Spleen (tissue), 11 donors: ENCODE measurements around the gene PRR4. TPM values are rescaled to one million over a fixed set of nuclear protein-coding genes. Genes with fewer than 3 reads are reported as not detected.

Experiments
- DNase-seq: peaks from one replicate; pipeline ENCODE4 v3.0.0-alpha.2; 2020
- H3K27ac ChIP-seq, 8 donors: fragments of 200-600 bp; sonication (generic) in 7 of 8; 1 replicate in 4 of 8; 2 replicates in 4 of 8; pipeline versions ENCODE4 v1.5.0 to v1.8.0; 2016 to 2021; ENCODE audit warnings: inconsistent platforms in 4 of 8, mild to moderate bottlenecking in 4 of 8, moderate library complexity in 1 of 8
- H3K27me3 ChIP-seq, 7 donors: fragments of 200-600 bp; sonication (generic) in 6 of 7; replicated peaks in 1 of 7; 1 replicate in 4 of 7; 2 replicates in 3 of 7; pipeline versions ENCODE4 v1.5.0 to v1.8.0; 2016 to 2021; ENCODE audit warnings: inconsistent platforms in 3 of 7, mild to moderate bottlenecking in 1 of 7
- H3K36me3 ChIP-seq, 6 donors: fragments of 200-600 bp; sonication (generic) in 5 of 6; 1 replicate in 4 of 6; 2 replicates in 2 of 6; pipeline versions ENCODE4 v1.5.0 to v1.8.0; 2016 to 2021; ENCODE audit warnings: inconsistent platforms in 2 of 6
- H3K4me1 ChIP-seq, 6 donors: fragments of 200-600 bp; sonication (generic) in 5 of 6; 1 replicate in 3 of 6; 2 replicates in 3 of 6; pipeline versions ENCODE4 v1.5.0 to v1.8.0; 2016 to 2021; ENCODE audit warnings: inconsistent platforms in 3 of 6
- H3K4me3 ChIP-seq, 8 donors: fragments of 200-600 bp; sonication (generic) in 7 of 8; 1 replicate in 4 of 8; 2 replicates in 4 of 8; pipeline versions ENCODE4 v1.5.0 to v1.8.0; 2016 to 2021; ENCODE audit warnings: inconsistent platforms in 4 of 8, mild to moderate bottlenecking in 4 of 8, moderate library complexity in 2 of 8
- H3K9me3 ChIP-seq, 8 donors: fragments of 200-600 bp; sonication (generic) in 7 of 8; 1 replicate in 4 of 8; 2 replicates in 4 of 8; pipeline versions ENCODE4 v1.5.0 to v1.8.0; 2016 to 2021; ENCODE audit warnings: inconsistent platforms in 4 of 8
- CTCF ChIP-seq, 11 experiments: fragments of 200-600 bp in 7 of 11; fragments of 450-650 bp in 4 of 11; sonication (generic) in 4 of 11; IDR thresholded peaks in 8 of 11; conservative IDR thresholded peaks in 3 of 11; 1 replicate in 7 of 11; 2 replicates in 4 of 11; pipeline versions ENCODE4 v1.4.0 to v1.8.0; 2016 to 2021; ENCODE audit warnings: antibody characterized with exemption in 11 of 11, inconsistent platforms in 4 of 11, mild to moderate bottlenecking in 1 of 11
- POLR2A ChIP-seq, 3 donors: fragments of 450-650 bp; IDR thresholded peaks; one replicate each; pipeline ENCODE4 v1.5.1; 2017; ENCODE audit warnings: antibody characterized with exemption in 3 of 3, mild to moderate bottlenecking in 1 of 3
- POLR2AphosphoS5 ChIP-seq, 3 donors: sonication (generic); formaldehyde crosslinking; IDR thresholded peaks; one replicate each; pipeline ENCODE4 v1.5.1; 2017; ENCODE audit warnings: antibody characterized with exemption in 3 of 3
- WGBS, 5 donors: extraction: QIAGEN DNeasy Blood & Tissue Kit in 3 of 5; methylation state at CpG; one replicate each; pipeline versions ENCODE4 v1.1.5 to v1.1.7; 2013 to 2018; 5-methylcytosine and 5-hydroxymethylcytosine counted together
- intact Hi-C: fragments of 100-400 bp; cut with DNase I; formaldehyde crosslinking; loops from one replicate; pipeline ENCODE4 v1.15.0; 2023; ENCODE audit warnings: low total_unique reads
- polyA plus RNA-seq, 3 donors: library from polyadenylated mRNA; stranded (reverse); fragments of 200-250 nt; gene quantifications; one replicate each; pipeline ENCODE4 v1.2.1, GENCODE V29; 2013
- total RNA-seq, 7 donors: library from RNA; depleted of rRNA in 3 of 7; stranded (reverse); fragments of >200 nt in 3 of 7; fragmentation: NEBNext Ultra II Directional in 4 of 7; extraction: Animal tissue kit (Norgen Biotek cat#: 25700) in 4 of 7; gene quantifications; one replicate each; pipeline versions ENCODE4 v1.1.0 to v1.2.1, GENCODE V29; 2016 to 2021
- donor health status: healthy with polysubstance abuse.
- donor health status: DM: no; HTN: no; CAD: no; lungs with moderate emphysema.
- donor health status: DM: no; HTN: no; CAD: no.
- donor health status: Bipolar disorder and iron deficiency.
- donor health status: healthy.
- donor health status: DM: no; HTN: no; CAD: no.
- donor health status: DM: yes; HTN: yes; CAD: no.

PRR4 gene
- total and polyA plus RNA-seq, 10 donors, result 1.2 to 12.0 (median 3.8) TPM

- Histone ChIP-seq H3K9me3 (no peaks in the 10 kb centered on the region), H3K27me3 (no peaks in the 10 kb centered on the region), H3K4me1 (no peaks in the 10 kb centered on the region), H3K27ac (no peak overlapping the region), H3K36me3 (no peaks in the 10 kb centered on the region), H3K4me3 (no peak overlapping the region)
- no peak for DNase-seq
- no peak for TF ChIP-seq POLR2A (IDR thresholded peaks at IDR 0.05)
- TF ChIP-seq CTCF (IDR thresholded peaks at IDR 0.05 in 8 of 11, conservative IDR thresholded peaks at IDR 0.05 in 3 of 11), result no peak
- TF ChIP-seq POLR2AphosphoS5 (IDR thresholded peaks at IDR 0.05), result no peak
- intact Hi-C loops, result no loop called here
- WGBS, 5 donors, result 93 to 100% (median 97%) methylated on average over 1 of the region's 1 CpG
These were observed 19.3 kb downstream of the PRR4 start for GRCh38 chr12:10829994-10830393.

GRCh38 chr12:10826258-10826657 lies 23.0 kb downstream of the PRR4 start, which contains the start of gene TAS2R10:
Gene TAS2R10, minus strand, starts transcription at chr12:10826358. Its CDS starts 89 bp downstream, at chr12:10826269.
- intact Hi-C loops, result no loop called here
- WGBS, 5 donors, result 87 to 98% (median 94%) methylated on average over 3 of the region's 3 CpGs
- H3K4me3 ChIP-seq, result no peak within 1 kb of the TSS
- TF ChIP-seq CTCF (IDR thresholded peaks at IDR 0.05 in 8 of 11, conservative IDR thresholded peaks at IDR 0.05 in 3 of 11) (no peak), POLR2AphosphoS5 (IDR thresholded peaks at IDR 0.05) (no peak), POLR2A (IDR thresholded peaks at IDR 0.05) (no peak)
- H3K27me3 ChIP-seq, result no peaks in the 10 kb centered on the region
- H3K9me3 ChIP-seq, result no peaks in the 10 kb centered on the region
- no peak for DNase-seq
- H3K27ac ChIP-seq, result no peak within 1 kb of the TSS
- H3K36me3 ChIP-seq, result no peaks in the 10 kb centered on the region
- no peaks in the 10 kb centered on the region for H3K4me1 ChIP-seq

DNA sequence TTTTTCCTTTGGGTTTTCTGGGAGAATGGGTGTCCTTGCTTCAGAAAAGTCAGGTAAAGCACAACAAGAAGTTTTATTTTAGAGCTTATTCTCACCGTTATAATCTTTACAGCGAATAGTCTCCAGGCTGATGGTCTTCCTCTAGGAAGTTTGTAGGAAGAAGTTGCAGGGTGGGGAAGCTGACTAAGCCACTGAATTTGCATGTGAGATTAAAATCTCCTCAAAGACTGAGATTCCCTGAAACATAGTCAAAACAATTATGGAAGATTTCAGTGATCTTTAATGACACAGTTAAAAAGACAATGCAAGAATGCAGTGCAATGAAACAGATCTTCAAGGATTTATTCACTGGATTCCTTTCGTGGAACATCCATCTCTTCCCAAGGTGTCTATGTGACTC lies 24.3 kb downstream of the PRR4 start:
- Histone ChIP-seq H3K4me1 (no peaks in the 10 kb centered on the region), H3K9me3 (no peaks in the 10 kb centered on the region), H3K36me3 (no peaks in the 10 kb centered on the region), H3K4me3 (no peak overlapping the region), H3K27ac (no peak overlapping the region), H3K27me3 (no peaks in the 10 kb centered on the region)
- intact Hi-C loops, result no loop called here
- TF ChIP-seq POLR2AphosphoS5 (IDR thresholded peaks at IDR 0.05), result no peak
- TF ChIP-seq CTCF (IDR thresholded peaks at IDR 0.05 in 8 of 11, conservative IDR thresholded peaks at IDR 0.05 in 3 of 11), result no peak
- no peak for TF ChIP-seq POLR2A (IDR thresholded peaks at IDR 0.05)
- DNase-seq, result no peak
- whole genome bisulfite sequencing, 5 donors, result 83 to 88% (median 86%) methylated on average over 3 of the region's 3 CpGs

DNA sequence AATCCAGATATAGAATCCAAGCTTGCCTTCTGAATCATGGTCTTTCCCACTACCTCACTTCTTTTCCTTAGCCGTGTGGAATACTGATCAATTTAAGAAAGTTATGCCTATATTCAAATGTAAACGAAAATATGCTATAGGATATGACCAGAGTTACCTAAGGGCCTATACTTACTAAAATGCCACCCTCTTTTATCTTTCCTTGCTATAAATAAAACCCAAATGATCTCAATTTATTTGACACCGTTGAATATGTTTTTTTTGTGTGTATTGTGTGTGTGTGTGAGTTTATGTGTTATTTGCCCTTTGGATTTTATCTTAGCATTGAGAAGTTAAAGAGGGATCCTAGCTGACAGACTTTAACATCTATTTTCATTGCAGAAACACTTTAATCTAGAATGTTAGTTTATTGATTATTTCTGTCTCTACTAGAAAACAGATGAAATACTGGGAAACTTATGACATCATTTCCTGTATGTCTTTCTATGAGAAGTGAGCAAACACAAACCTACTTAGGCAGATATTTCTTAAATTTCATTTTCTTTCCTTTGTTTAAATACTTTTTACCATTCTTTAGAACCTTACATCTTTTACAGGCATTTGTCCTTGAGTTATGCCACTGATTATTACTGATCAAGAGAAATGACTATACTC lies 37.3 kb downstream of the PRR4 start:
- intact Hi-C loops, result no loop called here
- 77 to 90% (median 83%) methylated on average over 3 of the region's 3 CpGs for WGBS, 5 donors
- Histone ChIP-seq H3K4me3 (no peak overlapping the region), H3K4me1 (no peaks in the 10 kb centered on the region), H3K9me3 (peaks cover 0 to 3% (median 0%) of the 10 kb centered on the region in 8 donors), H3K36me3 (no peaks in the 10 kb centered on the region), H3K27ac (no peak overlapping the region), H3K27me3 (peaks cover 0 to 10% (median 0%) of the 10 kb centered on the region in 7 donors)
- no peak for DNase-seq
- TF ChIP-seq POLR2AphosphoS5 (IDR thresholded peaks at IDR 0.05), result no peak
- TF ChIP-seq CTCF (IDR thresholded peaks at IDR 0.05 in 8 of 11, conservative IDR thresholded peaks at IDR 0.05 in 3 of 11), result no peak
- no peak for TF ChIP-seq POLR2A (IDR thresholded peaks at IDR 0.05)
